Measurements from ENCODE around the gene PRAMEF12.

- TF ChIP-seq POLR2A (IDR thresholded peaks at IDR 0.05; ENCODE audit: low read length) (no peak), GATA1 (IDR thresholded peaks at IDR 0.05; ENCODE audit: low read depth, low read length) (no peak)
Measured at GRCh38 chr1:12738934-12739333, 34.6 kb upstream of the PRAMEF12 start.
